HepG2 (cell line): ENCODE results near the gene IPCEF1. TPM values are rescaled to one million over a fixed set of nuclear protein-coding genes. Genes with fewer than 3 reads are reported as not detected.

Source experiments
- ATAC-seq: fragments of 200-7000 bp; cut with Tn5 transposase; 3 replicates; pipeline ENCODE4 v1.9.1; 2020; ENCODE audit warnings: mild to moderate bottlenecking, moderate library complexity
- BruUV-seq: library from RNA; stranded (reverse); fragments of 400-500 nt; replicated peaks from 2 replicates; lab custom pipeline; 2021; lab: Mats Ljungman, UMichigan
- CTCF ChIA-PET: fragments of 300-600 bp; formaldehyde crosslinking; extraction: SDS; loops from one replicate; lab custom pipeline; 2021; ENCODE audit warnings: low total read pairs, inconsistent platforms, low intra/inter-chr PET ratio; lab: Yijun Ruan, JAX
- POLR2A ChIA-PET: fragments of 350-600 bp; sonication (Branson Sonifier 250); formaldehyde crosslinking; loops from one replicate; lab custom pipeline; 2020; ENCODE audit warnings: antibody characterized with exemption, inconsistent platforms; lab: Yijun Ruan, JAX
- DNase-seq: peaks from one replicate; pipeline ENCODE4 v3.0.0-alpha.2; 2015; ENCODE audit warnings: low spot score
- FAIRE-seq: peaks from 3 replicates; lab custom pipeline; 2011; peaks lifted over from hg19 to GRCh38; lab: Jason Lieb, UNC
- H2AFZ ChIP-seq: one replicate; pipeline ENCODE4 v1.6.1; 2011; ENCODE audit warnings: low read length, inconsistent platforms
- H3K27ac ChIP-seq: fragments of 300-600 bp; 3 replicates; pipeline ENCODE4 v1.8.0; 2011; ENCODE audit warnings: mixed run types, mild to moderate bottlenecking, mixed read lengths, low read length, inconsistent platforms; ENCODE audit not compliant: insufficient read depth; ENCODE audit errors: extremely low read length
- H3K27me3 ChIP-seq, 2 experiments: fragments of 200-600 bp in 1 of 2; 2 replicates in 1 of 2; 3 replicates in 1 of 2; pipeline versions ENCODE4 v1.6.0 to v1.8.0; 2011; ENCODE audit warnings: low read length in 2 of 2, mild to moderate bottlenecking in 2 of 2, moderate library complexity in 2 of 2, inconsistent platforms in 1 of 2; ENCODE audit not compliant: insufficient read depth in 2 of 2, control insufficient read depth in 1 of 2
- H3K36me3 ChIP-seq, 2 experiments: fragments of 200-600 bp in 1 of 2; replicated peaks in 1 of 2; 2 replicates in 1 of 2; 3 replicates in 1 of 2; pipeline versions ENCODE4 v1.5.1 to v1.8.0; 2011; ENCODE audit warnings: low read length in 2 of 2, inconsistent platforms in 1 of 2; ENCODE audit not compliant: insufficient read depth in 2 of 2, control insufficient read depth in 1 of 2
- H3K4me1 ChIP-seq: 2 replicates; pipeline ENCODE4 v1.5.1; 2012; ENCODE audit warnings: low read length, inconsistent platforms; ENCODE audit not compliant: insufficient read depth
- H3K4me2 ChIP-seq: 2 replicates; pipeline ENCODE4 v1.6.0; 2011; ENCODE audit warnings: low read depth, low read length, inconsistent platforms
- H3K4me3 ChIP-seq, 3 experiments: fragments of 200-600 bp in 1 of 3; sonication (generic), shearing (Covaris generic) in 1 of 3; replicated peaks in 1 of 3; 2 replicates each; pipeline ENCODE4 v1.5.1; 2011 to 2016; ENCODE audit warnings: low read length in 3 of 3, inconsistent platforms in 2 of 3, low read depth in 2 of 3, mild to moderate bottlenecking in 2 of 3, control low read depth in 1 of 3, mixed read lengths in 1 of 3; ENCODE audit not compliant: insufficient read depth in 1 of 3
- H3K79me2 ChIP-seq: one replicate; pipeline ENCODE4 v1.6.1; 2011; ENCODE audit warnings: low read length, inconsistent platforms; ENCODE audit not compliant: insufficient read depth
- H3K9ac ChIP-seq: 2 replicates; pipeline ENCODE4 v1.6.0; 2011; ENCODE audit warnings: mild to moderate bottlenecking, low read depth, low read length, inconsistent platforms; ENCODE audit not compliant: insufficient read depth
- H3K9me3 ChIP-seq: 2 replicates; pipeline ENCODE4 v1.5.1; 2012; ENCODE audit warnings: mild to moderate bottlenecking, low read length
- H4K20me1 ChIP-seq: 2 replicates; pipeline ENCODE4 v1.6.0; 2011; ENCODE audit warnings: inconsistent platforms, mild to moderate bottlenecking, low read length, moderate library complexity; ENCODE audit not compliant: insufficient read depth
- GLI4 ChIP-seq: sonication (generic); formaldehyde crosslinking; IDR thresholded peaks from 2 replicates; pipeline ENCODE4 v1.5.1; 2020; ENCODE audit warnings: missing genetic modification reagents, mild to moderate bottlenecking, moderate library complexity, borderline replicate concordance
- MAZ ChIP-seq, 2 experiments: sonication (generic) in 1 of 2; formaldehyde crosslinking in 1 of 2; IDR thresholded peaks; 2 replicates each; pipeline versions ENCODE4 v1.5.0 to v1.6.1; 2012 to 2020; ENCODE audit warnings: low read depth in 2 of 2, mild to moderate bottlenecking in 2 of 2, borderline replicate concordance in 1 of 2, improper control_type of control experiment in 1 of 2, low read length in 1 of 2, missing genetic modification reagents in 1 of 2, moderate library complexity in 1 of 2
- POGZ ChIP-seq: sonication (generic); formaldehyde crosslinking; IDR thresholded peaks from 2 replicates; pipeline ENCODE4 v1.4.0; 2020; ENCODE audit warnings: mild to moderate bottlenecking, missing genetic modification reagents
- SALL2 ChIP-seq: sonication (generic); formaldehyde crosslinking; IDR thresholded peaks from 2 replicates; pipeline ENCODE4 v1.8.1; 2023; ENCODE audit warnings: mild to moderate bottlenecking, missing genetic modification reagents, inconsistent platforms
- SNAI1 ChIP-seq: sonication (generic); formaldehyde crosslinking; IDR thresholded peaks from 2 replicates; pipeline ENCODE4 v1.5.0; 2020; ENCODE audit warnings: mild to moderate bottlenecking, missing genetic modification reagents, borderline replicate concordance
- SRY ChIP-seq: sonication (generic); formaldehyde crosslinking; IDR thresholded peaks from 2 replicates; pipeline ENCODE4 v1.8.0; 2022; ENCODE audit warnings: mild to moderate bottlenecking, missing genetic modification reagents
- XRCC5 ChIP-seq: fragments of 200-400 bp; formaldehyde crosslinking; optimal IDR thresholded peaks from 2 replicates; pipeline ENCODE3; 2017; ENCODE audit warnings: mild to moderate bottlenecking, low read length
- ZNF468 ChIP-seq: sonication (generic); formaldehyde crosslinking; IDR thresholded peaks from 2 replicates; pipeline ENCODE4 v1.8.0; 2022; ENCODE audit warnings: mild to moderate bottlenecking, moderate library complexity, missing genetic modification reagents
- ZNF552 ChIP-seq: sonication (generic); formaldehyde crosslinking; IDR thresholded peaks from 2 replicates; pipeline ENCODE4 v1.9.0; 2022; ENCODE audit warnings: missing genetic modification reagents, mild to moderate bottlenecking, borderline replicate concordance
- WGBS: methylation state at CpG from one replicate; pipeline ENCODE4 v1.1.6; 2017; ENCODE audit warnings: low lambda C conversion rate; 5-methylcytosine and 5-hydroxymethylcytosine counted together
- in situ Hi-C: cut with HindIII; loops from 2 replicates; pipeline ENCODE4 v1.10.0; 2017; ENCODE audit warnings: low pct_unique_long_range_greater_than_20kb; ENCODE audit not compliant: extremely low pct_ligation_motif_present
- intact Hi-C: fragments of 100-400 bp; cut with micrococcal nuclease; formaldehyde crosslinking; loops from one replicate; pipeline ENCODE4 v1.10.0; 2022; ENCODE audit not compliant: unreplicated experiment
- polyA plus RNA-seq, 8 experiments: library from polyadenylated mRNA; depleted of rRNA in 3 of 8; stranded (reverse) in 7 of 8; unstranded in 1 of 8; fragments of >200 nt; fragmentation: Illumina TruSeq in 4 of 8; extraction: Trizol in 4 of 8; gene quantifications; 2 replicates each; pipeline versions ENCODE4 v1.2.1 to v1.2.3, GENCODE V29; 2011 to 2016; ENCODE audit warnings: low read depth in 4 of 8, missing spikeins in 1 of 8, mixed read lengths in 1 of 8; ENCODE audit not compliant: insufficient read depth in 1 of 8
- total RNA-seq, 5 experiments: library from RNA; depleted of rRNA; stranded (reverse); fragments of >200 nt; fragmentation: Illumina TruSeq; extraction: Trizol; gene quantifications; 2 replicates each; pipeline ENCODE4 v1.2.3, GENCODE V29; 2016; ENCODE audit warnings: low read depth in 1 of 5
- TF ChIP-seq, protein P1 (sequence below): sonication (generic); formaldehyde crosslinking; IDR thresholded peaks from 2 replicates; pipeline ENCODE4 v1.9.0; 2021; ENCODE audit warnings: missing genetic modification reagents, mild to moderate bottlenecking, borderline replicate concordance
- TF ChIP-seq, protein P2 (sequence below): sonication (generic); formaldehyde crosslinking; IDR thresholded peaks from 2 replicates; pipeline ENCODE4 v1.4.0; 2020; ENCODE audit warnings: missing genetic modification reagents
- TF ChIP-seq, protein P3 (sequence below): conservative IDR thresholded peaks from 2 replicates; pipeline ENCODE4 v1.6.1; 2018; ENCODE audit warnings: missing genetic modification reagents
- TF ChIP-seq, protein P4 (sequence below): sonication (generic); formaldehyde crosslinking; IDR thresholded peaks from 2 replicates; pipeline ENCODE4 v1.5.1; 2020; ENCODE audit warnings: mild to moderate bottlenecking, missing genetic modification reagents
- TF ChIP-seq, protein P5 (sequence below): sonication (generic); formaldehyde crosslinking; IDR thresholded peaks from 2 replicates; pipeline ENCODE4 v1.8.1; 2023; ENCODE audit warnings: mild to moderate bottlenecking, moderate library complexity, missing genetic modification reagents

Gene IPCEF1
- total and polyA plus RNA-seq, 2 of the 13 experiments (the other 11 are each of a cell fraction or from before 2014, with no cell fraction given) = 0.03 TPM; not detected in 1

DNA sequence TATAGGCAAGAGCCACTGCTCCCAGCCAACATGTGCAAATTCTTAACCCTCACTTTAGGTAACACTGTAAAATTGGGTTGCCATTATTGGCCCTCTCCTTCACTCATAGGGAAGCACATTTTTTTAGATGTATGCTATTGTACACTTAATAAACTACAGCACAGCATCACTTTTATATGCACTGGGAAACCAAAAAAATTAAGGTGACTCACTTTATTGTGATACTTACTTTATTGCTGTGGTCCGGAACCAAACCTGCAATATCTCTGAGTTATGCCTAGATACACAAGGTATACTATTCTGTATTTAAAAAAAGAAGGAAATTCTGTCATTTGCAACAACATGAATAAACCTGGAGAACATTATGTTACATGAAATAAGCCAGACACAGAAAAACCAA lies 40.5 kb downstream of the IPCEF1 start (continued):
- TF ChIP-seq, protein P1, sequence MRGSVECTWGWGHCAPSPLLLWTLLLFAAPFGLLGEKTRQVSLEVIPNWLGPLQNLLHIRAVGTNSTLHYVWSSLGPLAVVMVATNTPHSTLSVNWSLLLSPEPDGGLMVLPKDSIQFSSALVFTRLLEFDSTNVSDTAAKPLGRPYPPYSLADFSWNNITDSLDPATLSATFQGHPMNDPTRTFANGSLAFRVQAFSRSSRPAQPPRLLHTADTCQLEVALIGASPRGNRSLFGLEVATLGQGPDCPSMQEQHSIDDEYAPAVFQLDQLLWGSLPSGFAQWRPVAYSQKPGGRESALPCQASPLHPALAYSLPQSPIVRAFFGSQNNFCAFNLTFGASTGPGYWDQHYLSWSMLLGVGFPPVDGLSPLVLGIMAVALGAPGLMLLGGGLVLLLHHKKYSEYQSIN (CRISPR knock-in tag) = no peak
- no peak for TF ChIP-seq XRCC5
- no peak for TF ChIP-seq POGZ (CRISPR knock-in tag)
- TF ChIP-seq, protein P2, sequence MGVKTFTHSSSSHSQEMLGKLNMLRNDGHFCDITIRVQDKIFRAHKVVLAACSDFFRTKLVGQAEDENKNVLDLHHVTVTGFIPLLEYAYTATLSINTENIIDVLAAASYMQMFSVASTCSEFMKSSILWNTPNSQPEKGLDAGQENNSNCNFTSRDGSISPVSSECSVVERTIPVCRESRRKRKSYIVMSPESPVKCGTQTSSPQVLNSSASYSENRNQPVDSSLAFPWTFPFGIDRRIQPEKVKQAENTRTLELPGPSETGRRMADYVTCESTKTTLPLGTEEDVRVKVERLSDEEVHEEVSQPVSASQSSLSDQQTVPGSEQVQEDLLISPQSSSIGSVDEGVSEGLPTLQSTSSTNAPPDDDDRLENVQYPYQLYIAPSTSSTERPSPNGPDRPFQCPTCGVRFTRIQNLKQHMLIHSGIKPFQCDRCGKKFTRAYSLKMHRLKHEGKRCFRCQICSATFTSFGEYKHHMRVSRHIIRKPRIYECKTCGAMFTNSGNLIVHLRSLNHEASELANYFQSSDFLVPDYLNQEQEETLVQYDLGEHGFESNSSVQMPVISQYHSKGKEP = no peak
- TF ChIP-seq, protein P3, sequence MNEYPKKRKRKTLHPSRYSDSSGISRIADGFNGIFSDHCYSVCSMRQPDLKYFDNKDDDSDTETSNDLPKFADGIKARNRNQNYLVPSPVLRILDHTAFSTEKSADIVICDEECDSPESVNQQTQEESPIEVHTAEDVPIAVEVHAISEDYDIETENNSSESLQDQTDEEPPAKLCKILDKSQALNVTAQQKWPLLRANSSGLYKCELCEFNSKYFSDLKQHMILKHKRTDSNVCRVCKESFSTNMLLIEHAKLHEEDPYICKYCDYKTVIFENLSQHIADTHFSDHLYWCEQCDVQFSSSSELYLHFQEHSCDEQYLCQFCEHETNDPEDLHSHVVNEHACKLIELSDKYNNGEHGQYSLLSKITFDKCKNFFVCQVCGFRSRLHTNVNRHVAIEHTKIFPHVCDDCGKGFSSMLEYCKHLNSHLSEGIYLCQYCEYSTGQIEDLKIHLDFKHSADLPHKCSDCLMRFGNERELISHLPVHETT (CRISPR knock-in tag) = no peak
- TF ChIP-seq GLI4 (CRISPR knock-in tag) = no peak
- no peak for TF ChIP-seq ZNF552 (CRISPR knock-in tag)
- no peak for TF ChIP-seq SRY
- TF ChIP-seq, all 625 proteins: peak for 0

DNA sequence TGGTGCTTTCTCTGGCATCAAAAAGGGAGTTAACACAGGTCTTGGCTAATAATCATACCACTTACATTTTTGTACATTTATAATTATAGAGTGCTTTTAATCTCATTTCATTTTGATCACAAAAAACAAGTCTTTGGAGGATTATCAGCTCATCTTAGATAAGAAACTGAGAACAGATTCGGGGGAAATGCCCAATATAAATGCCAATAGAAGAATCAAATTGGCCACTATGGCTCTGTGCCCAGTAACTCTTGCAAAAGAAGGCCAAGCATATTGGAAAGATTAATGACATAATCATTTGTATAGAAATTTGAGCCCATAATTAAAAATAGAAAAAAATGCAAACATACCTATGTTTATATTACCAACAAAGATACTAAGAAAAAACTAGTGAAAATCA lies 42.5 kb downstream of the IPCEF1 start:
- Histone ChIP-seq H3K9ac (no peak overlapping the region), H3K4me2 (no peak overlapping the region), H3K27ac (no peak overlapping the region), H4K20me1 (no peaks in the 10 kb centered on the region), H3K27me3 (no peaks in the 10 kb centered on the region), H3K4me3 (no peak overlapping the region), H3K79me2 (no peaks in the 10 kb centered on the region), H3K4me1 (no peaks in the 10 kb centered on the region), H3K9me3 (no peaks in the 10 kb centered on the region), H3K36me3 (no peaks in the 10 kb centered on the region), H2AFZ (no peak overlapping the region)
- ChIA-PET POLR2A (no interaction called here), CTCF (no interaction called here)
- ATAC-seq (no peak), FAIRE-seq (no peak), DNase-seq (no peak)
- intact Hi-C loops = no loop called here
- in situ Hi-C loops = no loop called here
- WGBS = 0% methylated on average over 1 of the region's 1 CpG
- no TSS peak for BruUV-seq
- TF ChIP-seq, protein P4, sequence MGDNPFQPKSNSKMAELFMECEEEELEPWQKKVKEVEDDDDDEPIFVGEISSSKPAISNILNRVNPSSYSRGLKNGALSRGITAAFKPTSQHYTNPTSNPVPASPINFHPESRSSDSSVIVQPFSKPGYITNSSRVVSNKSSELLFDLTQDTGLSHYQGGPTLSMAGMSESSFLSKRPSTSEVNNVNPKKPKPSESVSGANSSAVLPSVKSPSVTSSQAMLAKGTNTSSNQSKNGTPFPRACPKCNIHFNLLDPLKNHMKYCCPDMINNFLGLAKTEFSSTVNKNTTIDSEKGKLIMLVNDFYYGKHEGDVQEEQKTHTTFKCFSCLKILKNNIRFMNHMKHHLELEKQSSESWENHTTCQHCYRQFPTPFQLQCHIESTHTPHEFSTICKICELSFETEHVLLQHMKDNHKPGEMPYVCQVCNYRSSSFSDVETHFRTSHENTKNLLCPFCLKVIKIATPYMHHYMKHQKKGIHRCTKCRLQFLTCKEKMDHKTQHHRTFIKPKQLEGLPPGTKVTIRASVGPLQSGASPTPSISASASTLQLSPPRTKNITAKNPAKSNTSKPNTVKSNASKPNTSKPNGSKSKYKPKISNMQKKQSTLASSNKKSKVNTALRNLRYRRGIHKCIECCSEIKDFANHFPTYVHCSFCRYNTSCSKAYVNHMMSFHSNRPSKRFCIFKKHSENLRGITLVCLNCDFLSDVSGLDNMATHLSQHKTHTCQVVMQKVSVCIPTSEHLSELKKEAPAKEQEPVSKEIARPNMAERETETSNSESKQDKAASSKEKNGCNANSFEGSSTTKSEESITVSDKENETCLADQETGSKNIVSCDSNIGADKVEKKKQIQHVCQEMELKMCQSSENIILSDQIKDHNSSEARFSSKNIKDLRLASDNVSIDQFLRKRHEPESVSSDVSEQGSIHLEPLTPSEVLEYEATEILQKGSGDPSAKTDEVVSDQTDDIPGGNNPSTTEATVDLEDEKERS (CRISPR knock-in tag) = no peak
- no peak for TF ChIP-seq SNAI1 (CRISPR knock-in tag)
- TF ChIP-seq MAZ (IDR thresholded peaks at IDR 0.05; ENCODE audit: borderline replicate concordance, low read depth, low read length) = no peak
- TF ChIP-seq MAZ (CRISPR knock-in tag; IDR thresholded peaks at IDR 0.05; ENCODE audit: low read depth) = no peak
- TF ChIP-seq, protein P5, sequence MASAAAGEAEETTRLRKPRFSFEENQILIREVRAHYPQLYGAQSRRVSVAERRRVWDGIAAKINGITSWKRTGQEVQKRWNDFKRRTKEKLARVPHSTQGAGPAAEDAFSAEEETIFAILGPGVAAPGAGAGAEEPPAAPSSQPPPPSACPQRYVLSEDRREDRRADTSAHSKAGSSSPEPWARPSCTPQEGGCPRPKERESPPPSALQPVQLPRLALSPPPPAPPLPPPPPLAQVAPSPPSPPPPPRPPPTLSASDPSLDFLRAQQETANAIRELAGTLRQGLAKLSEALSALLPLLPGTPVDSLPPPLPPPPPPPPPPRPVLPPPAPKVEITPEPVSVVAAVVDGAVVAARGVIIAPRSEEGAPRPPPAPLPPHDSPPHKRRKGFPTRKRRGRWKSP (CRISPR knock-in tag) = no peak
- TF ChIP-seq ZNF468 = no peak
- TF ChIP-seq SALL2 = no peak
